ENCODE data around the gene LGI4.

GRCh38 chr19:35124098-35125060 lies 10.5 kb downstream of the LGI4 start:
- TF ChIP-seq, protein P1, sequence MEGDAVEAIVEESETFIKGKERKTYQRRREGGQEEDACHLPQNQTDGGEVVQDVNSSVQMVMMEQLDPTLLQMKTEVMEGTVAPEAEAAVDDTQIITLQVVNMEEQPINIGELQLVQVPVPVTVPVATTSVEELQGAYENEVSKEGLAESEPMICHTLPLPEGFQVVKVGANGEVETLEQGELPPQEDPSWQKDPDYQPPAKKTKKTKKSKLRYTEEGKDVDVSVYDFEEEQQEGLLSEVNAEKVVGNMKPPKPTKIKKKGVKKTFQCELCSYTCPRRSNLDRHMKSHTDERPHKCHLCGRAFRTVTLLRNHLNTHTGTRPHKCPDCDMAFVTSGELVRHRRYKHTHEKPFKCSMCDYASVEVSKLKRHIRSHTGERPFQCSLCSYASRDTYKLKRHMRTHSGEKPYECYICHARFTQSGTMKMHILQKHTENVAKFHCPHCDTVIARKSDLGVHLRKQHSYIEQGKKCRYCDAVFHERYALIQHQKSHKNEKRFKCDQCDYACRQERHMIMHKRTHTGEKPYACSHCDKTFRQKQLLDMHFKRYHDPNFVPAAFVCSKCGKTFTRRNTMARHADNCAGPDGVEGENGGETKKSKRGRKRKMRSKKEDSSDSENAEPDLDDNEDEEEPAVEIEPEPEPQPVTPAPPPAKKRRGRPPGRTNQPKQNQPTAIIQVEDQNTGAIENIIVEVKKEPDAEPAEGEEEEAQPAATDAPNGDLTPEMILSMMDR (IDR thresholded peaks at IDR 0.05): no peak
- peak; percentile 53 to 57 for TF ChIP-seq POLR2A (IDR thresholded peaks at IDR 0.05)
